Astrocyte (in vitro differentiated cells and primary cell): ENCODE measurements around the gene EHBP1.

Source experiments
- CTCF ChIP-seq: IDR thresholded peaks from 2 replicates; pipeline ENCODE4 v1.5.1; 2011; ENCODE audit warnings: low read depth, mild to moderate bottlenecking, inconsistent platforms, low read length, moderate library complexity; ENCODE audit not compliant: insufficient read depth
- EZH2 ChIP-seq: IDR thresholded peaks from 2 replicates; pipeline ENCODE4 v1.6.1; 2012; ENCODE audit warnings: mild to moderate bottlenecking, low read length, inconsistent platforms; ENCODE audit not compliant: insufficient read depth

DNA sequence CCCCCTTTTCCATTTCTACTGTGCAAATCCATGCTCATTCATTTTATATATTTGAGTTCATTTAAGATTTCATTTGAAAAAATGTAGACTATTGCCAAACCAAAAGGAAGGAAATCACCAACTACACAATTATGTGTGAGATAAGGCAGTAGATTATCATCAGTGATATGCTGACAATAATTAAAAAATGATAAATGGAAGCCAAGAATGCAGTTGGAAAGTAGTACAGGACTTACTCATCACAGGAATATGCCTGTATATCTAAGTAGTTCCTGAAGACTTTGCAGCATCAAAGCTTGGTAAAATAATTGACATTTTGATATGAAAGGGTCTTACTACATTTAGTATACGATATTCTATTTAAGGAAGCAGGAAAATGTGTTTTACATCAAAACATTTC is 179.0 kb downstream of the EHBP1 start:
- TF ChIP-seq CTCF = no peak
- TF ChIP-seq EZH2 = no peak
